Nephron (organoid): ENCODE measurements around the gene ABRACL.

ENCODE experiments used
- H3K27ac Mint-ChIP-seq, 3 experiments: 2 replicates each; pipeline ENCODE4 v1.8.0; 2020; ENCODE audit warnings: mixed read lengths in 3 of 3, mild to moderate bottlenecking in 2 of 3, moderate library complexity in 1 of 3
- H3K27me3 Mint-ChIP-seq: 2 replicates; pipeline ENCODE4 v1.8.0; 2021; ENCODE audit warnings: low read depth, mild to moderate bottlenecking, moderate library complexity, mixed read lengths
- H3K36me3 Mint-ChIP-seq: 2 replicates; pipeline ENCODE4 v1.8.0; 2020; ENCODE audit warnings: low read depth, mixed read lengths
- H3K4me1 Mint-ChIP-seq: 2 replicates; pipeline ENCODE4 v1.8.0; 2020; ENCODE audit warnings: mixed read lengths
- H3K4me3 Mint-ChIP-seq, 3 experiments: 2 replicates each; pipeline ENCODE4 v1.8.0; 2020; ENCODE audit warnings: mild to moderate bottlenecking in 3 of 3, mixed read lengths in 3 of 3, moderate library complexity in 2 of 3
- H3K9me3 Mint-ChIP-seq: 2 replicates; pipeline ENCODE4 v1.8.0; 2020; ENCODE audit warnings: mixed read lengths
- TF ChIP-seq, protein P1 (sequence below), 3 experiments: fragments of 200-600 bp; sonication (generic); IDR thresholded peaks; one replicate each; pipeline ENCODE4 v1.5.0; 2021; ENCODE audit warnings: antibody characterized with exemption in 3 of 3; ENCODE audit not compliant: unreplicated experiment in 3 of 3

Gene ABRACL

DNA sequence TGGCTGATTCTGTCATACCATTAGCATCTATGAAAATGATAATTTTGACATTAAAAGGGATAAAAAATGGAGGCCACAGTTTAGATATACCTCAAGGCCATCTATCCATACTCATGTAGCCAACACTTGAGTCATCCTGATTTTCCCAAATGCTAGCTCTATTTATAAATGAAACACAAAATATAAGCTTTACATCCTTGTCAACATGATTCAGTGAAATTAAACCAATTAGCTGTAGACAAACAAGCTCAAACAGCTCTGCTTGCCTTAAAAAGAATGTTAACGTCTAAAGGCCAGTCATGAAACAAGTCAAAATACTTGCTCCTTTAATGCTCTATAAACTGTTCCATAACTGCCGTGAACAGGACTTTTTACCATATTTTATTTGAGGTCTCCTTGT is 40.3 kb downstream of the ABRACL start:
- no peak overlapping the region for H3K27ac Mint-ChIP-seq
- H3K9me3 Mint-ChIP-seq, result peaks cover 3% of the 10 kb centered on the region
- TF ChIP-seq, protein P1, sequence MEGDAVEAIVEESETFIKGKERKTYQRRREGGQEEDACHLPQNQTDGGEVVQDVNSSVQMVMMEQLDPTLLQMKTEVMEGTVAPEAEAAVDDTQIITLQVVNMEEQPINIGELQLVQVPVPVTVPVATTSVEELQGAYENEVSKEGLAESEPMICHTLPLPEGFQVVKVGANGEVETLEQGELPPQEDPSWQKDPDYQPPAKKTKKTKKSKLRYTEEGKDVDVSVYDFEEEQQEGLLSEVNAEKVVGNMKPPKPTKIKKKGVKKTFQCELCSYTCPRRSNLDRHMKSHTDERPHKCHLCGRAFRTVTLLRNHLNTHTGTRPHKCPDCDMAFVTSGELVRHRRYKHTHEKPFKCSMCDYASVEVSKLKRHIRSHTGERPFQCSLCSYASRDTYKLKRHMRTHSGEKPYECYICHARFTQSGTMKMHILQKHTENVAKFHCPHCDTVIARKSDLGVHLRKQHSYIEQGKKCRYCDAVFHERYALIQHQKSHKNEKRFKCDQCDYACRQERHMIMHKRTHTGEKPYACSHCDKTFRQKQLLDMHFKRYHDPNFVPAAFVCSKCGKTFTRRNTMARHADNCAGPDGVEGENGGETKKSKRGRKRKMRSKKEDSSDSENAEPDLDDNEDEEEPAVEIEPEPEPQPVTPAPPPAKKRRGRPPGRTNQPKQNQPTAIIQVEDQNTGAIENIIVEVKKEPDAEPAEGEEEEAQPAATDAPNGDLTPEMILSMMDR (IDR thresholded peaks at IDR 0.05; ENCODE audit: unreplicated experiment in 3 of 3), result no peak
- H3K36me3 Mint-ChIP-seq, result no peaks in the 10 kb centered on the region
- H3K4me3 Mint-ChIP-seq, result no peak overlapping the region
- peaks cover 30% of the 10 kb centered on the region for H3K4me1 Mint-ChIP-seq
- no peaks in the 10 kb centered on the region for H3K27me3 Mint-ChIP-seq

DNA sequence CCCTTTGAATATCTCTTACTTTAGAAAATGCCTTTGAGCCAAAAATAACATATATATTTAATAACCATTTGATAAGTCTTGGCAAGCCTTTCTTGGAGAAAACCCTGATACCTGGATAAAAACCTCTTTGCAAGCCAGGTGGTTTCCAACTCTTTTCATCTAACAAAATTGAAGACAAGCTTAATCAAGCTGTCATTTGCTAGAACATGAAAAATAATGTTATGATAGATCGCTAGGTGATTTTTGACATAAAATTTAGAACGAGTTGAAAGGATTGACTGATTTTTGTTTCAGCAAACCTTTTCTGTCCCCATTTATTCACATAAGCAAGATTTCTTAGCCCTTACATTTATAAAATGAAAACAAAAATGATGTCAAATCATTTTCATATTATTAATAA is 44.6 kb downstream of the ABRACL start:
- H3K27ac Mint-ChIP-seq, result no peak overlapping the region
- peaks cover 3% of the 10 kb centered on the region for H3K9me3 Mint-ChIP-seq
- no peaks in the 10 kb centered on the region for H3K4me1 Mint-ChIP-seq
- no peaks in the 10 kb centered on the region for H3K27me3 Mint-ChIP-seq
- no peak overlapping the region for H3K4me3 Mint-ChIP-seq
- H3K36me3 Mint-ChIP-seq, result no peaks in the 10 kb centered on the region
- TF ChIP-seq, protein P1 (IDR thresholded peaks at IDR 0.05; ENCODE audit: unreplicated experiment in 3 of 3), result no peak

DNA sequence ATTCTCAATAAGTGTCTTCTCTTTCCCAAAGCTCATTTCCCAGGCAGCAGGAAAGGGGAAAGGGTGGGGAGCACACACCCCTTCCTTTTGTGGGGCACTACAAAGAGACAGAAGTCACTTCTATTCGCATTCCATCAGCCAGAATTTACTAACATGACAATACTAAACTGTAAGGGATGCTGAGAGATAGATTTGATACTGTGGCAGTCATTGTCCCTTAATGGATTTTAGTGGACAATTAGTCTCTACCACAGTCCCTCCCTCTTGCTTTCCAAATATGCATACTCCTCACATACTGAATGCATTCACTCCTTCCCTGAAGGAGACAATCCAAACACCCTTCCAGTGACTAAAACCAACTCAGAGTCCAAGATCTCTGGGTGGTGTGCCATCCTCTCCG is 50.5 kb downstream of the ABRACL start:
- peaks cover 16% of the 10 kb centered on the region for H3K4me1 Mint-ChIP-seq

DNA sequence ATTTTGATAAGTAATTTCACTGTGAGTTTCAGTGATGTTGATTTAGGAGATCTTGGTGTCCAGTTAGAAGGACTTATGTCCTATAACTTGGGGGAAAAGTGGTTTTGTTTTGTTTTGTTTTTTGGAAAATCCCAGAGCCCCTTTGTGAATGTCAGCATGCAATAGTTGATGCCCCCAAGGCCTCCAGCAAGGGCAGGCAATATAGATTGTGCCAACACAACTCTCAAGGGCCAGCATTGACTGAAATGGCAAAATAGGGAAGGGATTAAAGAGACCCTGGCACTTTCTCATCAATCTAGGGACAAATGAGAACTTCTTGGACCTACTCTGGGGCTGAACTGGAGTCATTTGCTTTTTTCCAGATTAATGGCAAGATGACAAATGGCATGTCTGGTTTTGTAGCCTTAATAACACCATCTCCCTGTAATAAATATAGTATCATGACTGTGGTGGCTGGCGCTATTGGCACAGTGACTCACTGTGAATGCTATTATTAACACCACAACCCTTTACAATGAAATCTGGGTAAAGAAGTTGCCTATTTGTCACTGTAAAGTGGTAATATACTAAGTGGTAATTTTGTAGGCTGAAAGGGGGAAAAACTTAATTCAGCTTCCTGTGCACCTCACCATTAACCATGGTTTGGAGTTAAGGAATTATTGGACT is 51.8 kb downstream of the ABRACL start:
- Mint-ChIP-seq H3K27me3 (no peaks in the 10 kb centered on the region), H3K36me3 (no peaks in the 10 kb centered on the region), H3K27ac (no peak overlapping the region), H3K9me3 (peaks cover 3% of the 10 kb centered on the region), H3K4me3 (no peak overlapping the region), H3K4me1 (peaks cover 16% of the 10 kb centered on the region)
- TF ChIP-seq, protein P1 (IDR thresholded peaks at IDR 0.05; ENCODE audit: unreplicated experiment in 3 of 3), result no peak

More for the DNA sequence above, 50.5 kb downstream of the ABRACL start:
- Mint-ChIP-seq H3K27ac (no peak overlapping the region), H3K36me3 (no peaks in the 10 kb centered on the region), H3K4me3 (no peak overlapping the region), H3K9me3 (no peaks in the 10 kb centered on the region), H3K27me3 (no peaks in the 10 kb centered on the region)
- TF ChIP-seq, protein P1 (IDR thresholded peaks at IDR 0.05; ENCODE audit: unreplicated experiment in 3 of 3), result no peak

DNA sequence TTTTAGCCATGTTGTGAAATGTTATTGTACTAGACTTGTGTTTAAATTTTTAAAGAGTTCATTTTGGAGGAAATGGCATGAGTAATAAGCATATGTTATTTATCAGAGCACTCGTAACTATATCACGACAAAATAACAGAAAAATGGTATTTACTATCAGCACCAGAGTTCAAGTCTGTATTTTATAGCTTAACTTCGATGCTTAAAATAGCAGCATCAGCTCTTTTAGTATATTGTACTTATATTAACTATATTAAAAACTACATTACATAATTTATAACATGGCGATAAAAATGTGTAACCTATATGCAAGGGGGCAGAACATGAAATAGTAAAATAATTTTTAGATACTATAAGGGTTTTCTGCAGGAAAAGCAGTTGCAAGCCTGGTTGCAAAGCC is 52.9 kb downstream of the ABRACL start:
- H3K36me3 Mint-ChIP-seq, result no peaks in the 10 kb centered on the region
- H3K27ac Mint-ChIP-seq, result peak overlapping the region in 1 of 3 experiments; percentile 13
- no peak overlapping the region for H3K4me3 Mint-ChIP-seq
- H3K9me3 Mint-ChIP-seq, result peaks cover 3% of the 10 kb centered on the region
- H3K4me1 Mint-ChIP-seq, result peaks cover 16% of the 10 kb centered on the region
- TF ChIP-seq, protein P1 (IDR thresholded peaks at IDR 0.05; ENCODE audit: unreplicated experiment in 3 of 3), result no peak
- no peaks in the 10 kb centered on the region for H3K27me3 Mint-ChIP-seq

DNA sequence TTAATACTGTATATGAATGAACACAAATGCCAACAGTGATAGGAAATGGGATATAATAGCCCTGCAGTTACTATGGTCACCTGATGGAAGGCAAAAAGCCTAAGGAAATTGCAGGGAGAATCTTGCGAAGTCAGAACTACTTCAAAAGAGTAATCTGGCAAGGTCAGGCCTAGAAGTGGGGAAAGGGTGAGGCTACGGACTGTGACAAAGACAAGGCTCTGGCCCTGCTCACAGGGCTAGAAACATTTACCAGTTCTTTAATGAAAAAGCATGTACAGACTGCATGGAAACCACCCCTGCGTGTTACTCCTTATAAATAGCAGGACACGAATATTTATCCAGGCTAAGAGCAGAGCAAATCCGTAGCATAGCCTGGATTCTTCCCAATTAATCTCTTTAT is 53.8 kb downstream of the ABRACL start:
- H3K4me3 Mint-ChIP-seq, result no peak overlapping the region

More for the DNA sequence above, 53.8 kb downstream of the ABRACL start:
- TF ChIP-seq, protein P1 (IDR thresholded peaks at IDR 0.05; ENCODE audit: unreplicated experiment in 3 of 3), result no peak
- Mint-ChIP-seq H3K9me3 (peaks cover 3% of the 10 kb centered on the region), H3K27me3 (no peaks in the 10 kb centered on the region), H3K27ac (peak overlapping the region in 1 of 3 experiments; percentile 13), H3K36me3 (no peaks in the 10 kb centered on the region), H3K4me1 (peaks cover 16% of the 10 kb centered on the region)
